Epithelial cell of proximal tubule (primary cell): ENCODE data around the gene LTBR. TPM values are rescaled to one million over a fixed set of nuclear protein-coding genes. Genes with fewer than 3 reads are reported as not detected.
A peak's percentile ranks its signal among the peaks of the same experiment; 100 is the strongest.

Experiments
- DNase-seq: peaks from one replicate; pipeline ENCODE4 v3.0.0-alpha.2; 2011; ENCODE audit warnings: low read depth
- H3K4me3 ChIP-seq: 2 replicates; pipeline ENCODE4 v1.5.1; 2011; ENCODE audit warnings: low read depth, mild to moderate bottlenecking, low read length
- total RNA-seq: library from RNA; depleted of rRNA; stranded (reverse); fragments of >200 nt; gene quantifications from 2 replicates; pipeline ENCODE4 v1.2.3, GENCODE V29; 2015
- TF ChIP-seq, protein P1 (sequence below): conservative IDR thresholded peaks from 2 replicates; pipeline ENCODE4 v1.5.1; 2012; ENCODE audit warnings: low read depth, mild to moderate bottlenecking, low read length

The LTBR gene
- total RNA-seq, 1 donor from 2014 or later = 152 TPM

- no peak overlapping the region for H3K4me3 ChIP-seq
- TF ChIP-seq, protein P1, sequence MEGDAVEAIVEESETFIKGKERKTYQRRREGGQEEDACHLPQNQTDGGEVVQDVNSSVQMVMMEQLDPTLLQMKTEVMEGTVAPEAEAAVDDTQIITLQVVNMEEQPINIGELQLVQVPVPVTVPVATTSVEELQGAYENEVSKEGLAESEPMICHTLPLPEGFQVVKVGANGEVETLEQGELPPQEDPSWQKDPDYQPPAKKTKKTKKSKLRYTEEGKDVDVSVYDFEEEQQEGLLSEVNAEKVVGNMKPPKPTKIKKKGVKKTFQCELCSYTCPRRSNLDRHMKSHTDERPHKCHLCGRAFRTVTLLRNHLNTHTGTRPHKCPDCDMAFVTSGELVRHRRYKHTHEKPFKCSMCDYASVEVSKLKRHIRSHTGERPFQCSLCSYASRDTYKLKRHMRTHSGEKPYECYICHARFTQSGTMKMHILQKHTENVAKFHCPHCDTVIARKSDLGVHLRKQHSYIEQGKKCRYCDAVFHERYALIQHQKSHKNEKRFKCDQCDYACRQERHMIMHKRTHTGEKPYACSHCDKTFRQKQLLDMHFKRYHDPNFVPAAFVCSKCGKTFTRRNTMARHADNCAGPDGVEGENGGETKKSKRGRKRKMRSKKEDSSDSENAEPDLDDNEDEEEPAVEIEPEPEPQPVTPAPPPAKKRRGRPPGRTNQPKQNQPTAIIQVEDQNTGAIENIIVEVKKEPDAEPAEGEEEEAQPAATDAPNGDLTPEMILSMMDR = no peak
- no peak for DNase-seq
Observed at GRCh38 chr12:6428326-6428725, 44.4 kb downstream of the LTBR start.

DNA sequence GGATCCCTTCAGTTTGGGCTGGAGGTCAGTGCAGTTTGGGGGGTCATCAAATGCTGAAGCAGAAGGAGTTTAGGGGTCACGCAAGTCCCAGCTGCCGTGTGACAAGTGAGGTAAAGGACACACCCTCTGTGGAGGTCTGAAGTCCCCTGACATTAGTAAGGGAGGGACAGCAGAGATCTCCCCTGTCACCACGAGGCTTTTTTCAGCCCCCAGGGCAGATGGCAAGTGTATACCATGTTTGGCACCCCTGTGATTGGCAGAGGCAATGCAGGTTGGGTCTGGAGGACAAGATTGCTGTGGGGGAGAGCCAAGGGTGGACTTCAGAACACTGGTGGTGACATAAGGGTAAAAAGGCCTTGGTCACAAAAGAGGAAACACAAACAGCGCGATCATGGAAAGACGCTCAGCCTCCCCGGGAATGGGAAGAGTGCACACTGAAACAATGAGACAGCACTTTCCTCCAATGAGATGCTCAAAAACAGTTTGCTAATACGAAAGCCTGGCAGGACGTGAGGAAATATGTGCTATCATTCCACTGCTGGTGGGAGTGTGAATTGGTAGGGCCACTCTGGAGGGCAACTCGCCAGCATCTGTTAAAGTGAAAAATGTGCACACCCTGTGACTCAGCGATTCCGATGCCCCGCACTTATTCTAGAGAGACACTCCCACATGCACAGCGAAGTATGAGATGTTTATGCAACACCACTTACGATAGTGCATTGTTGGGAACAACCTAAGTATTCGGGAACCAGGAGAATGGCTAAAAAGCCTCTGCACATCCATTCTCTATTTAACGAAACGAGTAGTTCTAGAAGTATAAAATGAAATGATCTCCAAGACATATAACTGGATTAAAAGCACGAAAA, 46.4 kb downstream of the LTBR start:
- TF ChIP-seq, protein P1 = no peak
- DNase-seq = peak; percentile 66
- H3K4me3 ChIP-seq = no peak overlapping the region

DNA sequence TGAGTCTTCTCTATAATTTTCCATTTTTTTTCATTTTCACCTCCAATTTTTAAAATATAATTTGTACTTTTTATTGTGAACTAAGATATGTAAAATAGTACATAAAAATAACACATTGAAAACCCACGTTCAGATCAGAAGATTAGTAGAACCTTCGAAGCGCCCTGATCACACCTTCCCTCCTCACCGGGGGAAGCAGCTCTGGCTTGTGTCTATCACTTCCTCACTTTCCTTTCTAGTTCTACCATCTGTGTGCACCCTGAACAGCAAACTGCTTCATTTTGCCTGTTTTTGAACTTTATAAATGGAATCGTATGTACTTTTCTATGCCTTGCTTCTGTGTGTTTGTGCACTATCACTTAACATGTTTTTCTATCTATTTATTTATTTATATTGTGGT, 49.0 kb downstream of the LTBR start:
- H3K4me3 ChIP-seq = no peak overlapping the region
- TF ChIP-seq, protein P1 = no peak
- no peak for DNase-seq

DNA sequence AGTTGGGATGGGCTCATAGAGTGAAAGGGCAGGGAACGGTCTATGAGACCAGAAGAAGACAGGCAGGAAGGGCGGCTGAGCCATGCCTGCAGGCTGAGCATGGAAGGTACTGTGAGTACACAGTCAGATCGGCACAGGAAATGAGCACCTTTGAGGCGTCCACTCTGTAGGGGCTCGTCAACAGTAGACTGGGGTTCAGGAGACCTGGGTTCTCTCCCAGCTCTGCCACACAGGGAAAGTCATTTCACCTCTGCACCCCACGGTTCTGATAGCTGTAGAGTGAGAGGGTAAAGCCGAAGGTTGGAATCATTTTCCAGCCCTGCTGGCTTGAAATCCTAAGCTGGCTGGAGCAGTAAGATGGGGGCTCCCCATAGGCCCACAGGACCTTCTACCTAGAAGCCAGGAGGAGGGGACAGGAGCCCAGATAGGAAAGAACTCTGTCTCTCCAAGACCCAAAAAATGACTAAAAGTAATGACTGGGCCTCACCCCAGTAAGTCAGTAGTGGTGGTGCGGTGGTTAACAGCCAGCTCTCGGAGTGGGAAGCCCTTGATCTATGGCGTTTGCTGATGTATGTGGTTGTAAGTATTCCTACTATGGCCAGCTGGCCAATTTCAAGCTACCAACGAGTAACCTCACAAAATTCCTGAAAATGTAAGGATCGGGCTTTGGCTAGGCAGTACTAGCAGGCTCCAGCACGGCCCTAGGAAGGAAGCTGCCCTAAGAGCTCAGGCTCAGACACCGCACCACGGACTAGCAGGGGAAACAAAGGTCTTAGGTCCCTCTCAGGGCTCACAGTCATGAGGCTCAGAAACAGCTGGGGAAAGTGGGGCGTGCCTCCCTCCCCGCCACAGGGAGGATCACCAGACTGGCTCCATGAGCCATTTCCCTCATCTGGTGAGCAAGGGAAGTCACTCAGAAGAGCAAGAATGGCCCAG, 50.5 kb downstream of the LTBR start:
- DNase-seq = no peak
- TF ChIP-seq, protein P1 = no peak
- H3K4me3 ChIP-seq = no peak overlapping the region

DNA sequence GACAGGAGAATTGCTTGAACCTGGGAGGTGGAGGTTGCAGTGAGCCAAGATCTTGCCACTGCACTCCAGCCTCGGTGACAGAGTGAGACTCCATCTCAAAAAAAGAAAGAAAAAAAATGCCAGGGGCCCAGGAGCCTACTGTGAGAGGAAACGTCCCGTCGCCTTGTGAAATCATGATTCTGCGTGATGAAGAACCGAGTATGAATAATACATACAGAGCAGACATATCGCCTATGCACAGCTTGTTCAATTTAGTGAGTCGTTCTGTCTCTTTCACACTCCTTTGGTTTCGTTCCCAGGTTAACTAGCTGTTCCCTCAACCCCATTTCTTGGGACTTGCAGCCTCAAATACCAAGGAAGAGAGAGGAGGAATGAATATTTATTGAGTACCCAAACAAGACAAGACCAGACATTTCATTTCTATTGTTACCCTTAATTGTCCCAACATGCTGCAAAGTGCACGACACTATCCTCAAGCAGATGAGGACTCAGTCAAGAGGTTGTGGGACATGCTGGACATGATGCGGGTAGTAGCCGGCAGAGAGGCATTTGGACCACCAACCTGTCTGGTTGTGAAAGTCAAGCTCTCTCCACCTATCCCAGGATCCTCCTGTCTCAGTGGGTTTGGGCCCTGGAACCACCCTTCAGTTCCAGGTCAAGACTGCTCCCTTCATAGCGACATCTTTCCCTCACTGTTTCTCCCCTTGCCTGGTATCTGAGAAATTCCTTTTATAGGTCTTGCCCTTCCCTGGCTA, 52.2 kb downstream of the LTBR start:
- TF ChIP-seq, protein P1 = no peak

DNA sequence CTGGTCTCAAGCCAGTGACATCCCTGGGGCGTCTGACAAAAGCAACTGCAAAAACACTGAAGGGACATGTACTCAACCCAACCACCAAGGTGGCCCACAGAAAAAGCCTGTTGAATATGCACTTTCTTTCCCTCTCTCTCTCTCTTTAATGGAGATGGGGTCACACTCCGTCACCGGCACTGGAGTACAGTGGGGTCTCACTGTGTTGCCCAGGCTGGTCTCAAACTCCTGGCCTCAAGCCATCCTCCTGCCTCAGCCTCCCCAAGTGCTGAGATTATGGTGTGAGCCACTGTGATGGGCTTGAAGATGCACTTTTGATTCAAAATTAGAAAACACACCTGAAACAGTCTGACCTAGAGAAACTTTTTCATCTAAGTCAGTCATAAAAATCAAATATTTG, 53.6 kb downstream of the LTBR start:
- no peak overlapping the region for H3K4me3 ChIP-seq
- no peak for DNase-seq
- TF ChIP-seq, protein P1 = no peak

More for the DNA sequence above, 52.2 kb downstream of the LTBR start:
- no peak for DNase-seq
- H3K4me3 ChIP-seq = no peak overlapping the region
